SK-N-SH (cell line): ENCODE measurements around the gene CACNA2D1.

ENCODE experiments used
- EP300 ChIP-seq, 2 experiments: IDR thresholded peaks; 2 replicates each; pipeline versions ENCODE4 v1.4.0 to v1.6.1; 2012; ENCODE audit warnings: borderline replicate concordance in 1 of 2, low read depth in 1 of 2, low read length in 1 of 2
- POLR2AphosphoS5 ChIP-seq: IDR thresholded peaks from 2 replicates; pipeline ENCODE4 v1.6.1; 2012; ENCODE audit warnings: low read depth, low read length
- TF ChIP-seq, protein P1 (sequence below): fragments of 200-600 bp; sonication (generic); IDR thresholded peaks from 2 replicates; pipeline ENCODE4 v1.6.1; 2017; ENCODE audit warnings: antibody characterized with exemption, mild to moderate bottlenecking, moderate library complexity

- TF ChIP-seq, protein P1, sequence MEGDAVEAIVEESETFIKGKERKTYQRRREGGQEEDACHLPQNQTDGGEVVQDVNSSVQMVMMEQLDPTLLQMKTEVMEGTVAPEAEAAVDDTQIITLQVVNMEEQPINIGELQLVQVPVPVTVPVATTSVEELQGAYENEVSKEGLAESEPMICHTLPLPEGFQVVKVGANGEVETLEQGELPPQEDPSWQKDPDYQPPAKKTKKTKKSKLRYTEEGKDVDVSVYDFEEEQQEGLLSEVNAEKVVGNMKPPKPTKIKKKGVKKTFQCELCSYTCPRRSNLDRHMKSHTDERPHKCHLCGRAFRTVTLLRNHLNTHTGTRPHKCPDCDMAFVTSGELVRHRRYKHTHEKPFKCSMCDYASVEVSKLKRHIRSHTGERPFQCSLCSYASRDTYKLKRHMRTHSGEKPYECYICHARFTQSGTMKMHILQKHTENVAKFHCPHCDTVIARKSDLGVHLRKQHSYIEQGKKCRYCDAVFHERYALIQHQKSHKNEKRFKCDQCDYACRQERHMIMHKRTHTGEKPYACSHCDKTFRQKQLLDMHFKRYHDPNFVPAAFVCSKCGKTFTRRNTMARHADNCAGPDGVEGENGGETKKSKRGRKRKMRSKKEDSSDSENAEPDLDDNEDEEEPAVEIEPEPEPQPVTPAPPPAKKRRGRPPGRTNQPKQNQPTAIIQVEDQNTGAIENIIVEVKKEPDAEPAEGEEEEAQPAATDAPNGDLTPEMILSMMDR = no peak; the same call in none of the 2 replicates
- TF ChIP-seq POLR2AphosphoS5 (no peak), EP300 (IDR thresholded peaks at IDR 0.05; ENCODE audit: borderline replicate concordance in 1 of 2, low read depth in 1 of 2, low read length in 1 of 2) (no peak)
Observed at GRCh38 chr7:82443036-82443546, 486 bp downstream of the CACNA2D1 start.
